Measurements from ENCODE around the gene MSI2. TPM values are rescaled to one million over a fixed set of nuclear protein-coding genes. Genes with fewer than 3 reads are reported as not detected.

MSI2 gene
- total RNA-seq, 1 donor from 2014 or later = 54.9 TPM

GRCh38 chr17:57559226-57559625 lies 302.9 kb downstream of the MSI2 start:
- no peak for DNase-seq

- no peak for DNase-seq
Measured at GRCh38 chr17:57559634-57560318, 303.5 kb downstream of the MSI2 start.

- DNase-seq = no peak
Measured at GRCh38 chr17:57560319-57560705, 304.0 kb downstream of the MSI2 start.

GRCh38 chr17:57561072-57561861 lies 304.9 kb downstream of the MSI2 start:
- DNase-seq = no peak

- DNase-seq = no peak
Measured at GRCh38 chr17:57562184-57562698, 305.9 kb downstream of the MSI2 start.

GRCh38 chr17:57563958-57564357 lies 307.6 kb downstream of the MSI2 start:
- no peak for DNase-seq

- DNase-seq = no peak
Measured at GRCh38 chr17:57565176-57565575, 308.9 kb downstream of the MSI2 start.

GRCh38 chr17:57566721-57567120 lies 310.4 kb downstream of the MSI2 start:
- no peak for DNase-seq

GRCh38 chr17:57567251-57567650 lies 310.9 kb downstream of the MSI2 start:
- DNase-seq = no peak

GRCh38 chr17:57568340-57568739 lies 312.0 kb downstream of the MSI2 start:
- no peak for DNase-seq

GRCh38 chr17:57569021-57569420 lies 312.7 kb downstream of the MSI2 start:
- no peak for DNase-seq

- no peak for DNase-seq
Measured at GRCh38 chr17:57569853-57570252, 313.5 kb downstream of the MSI2 start.

- no peak for DNase-seq
Measured at GRCh38 chr17:57570724-57571344, 314.5 kb downstream of the MSI2 start.

GRCh38 chr17:57572062-57572461 lies 315.7 kb downstream of the MSI2 start:
- no peak for DNase-seq

- no peak for DNase-seq
Measured at GRCh38 chr17:57572600-57572999, 316.3 kb downstream of the MSI2 start.

GRCh38 chr17:57574040-57574513 lies 317.8 kb downstream of the MSI2 start:
- peak; percentile 74 for DNase-seq

GRCh38 chr17:57576744-57577143 lies 320.4 kb downstream of the MSI2 start:
- no peak for DNase-seq

GRCh38 chr17:57577751-57578607 lies 321.7 kb downstream of the MSI2 start:
- DNase-seq = peak; percentile 37

GRCh38 chr17:57578608-57579225 lies 322.4 kb downstream of the MSI2 start:
- DNase-seq = peak; percentile 56

- DNase-seq = no peak
Measured at GRCh38 chr17:57579245-57579644, 322.9 kb downstream of the MSI2 start.

GRCh38 chr17:57580055-57580739 lies 323.9 kb downstream of the MSI2 start:
- DNase-seq = no peak
